B cell (primary cell): ENCODE measurements around the gene CKM. TPM values are rescaled to one million over a fixed set of nuclear protein-coding genes. Genes with fewer than 3 reads are reported as not detected.

Experiments
- ATAC-seq: fragments of 200-7000 bp; cut with Tn5 transposase; one replicate; pipeline ENCODE4 v1.10.0; 2021; ENCODE audit warnings: low read depth, mild to moderate bottlenecking, moderate number of reproducible peaks, moderate library complexity
- CTCF ChIA-PET: fragments of 350-600 bp; sonication (Branson Sonifier 250); formaldehyde crosslinking; loops from one replicate; lab custom pipeline; 2021; ENCODE audit warnings: antibody characterized with exemption, inconsistent platforms; lab: Charles Lee
- POLR2A ChIA-PET: fragments of 350-600 bp; sonication (Branson Sonifier 250); formaldehyde crosslinking; loops from one replicate; lab custom pipeline; 2021; ENCODE audit warnings: antibody characterized with exemption; lab: Charles Lee
- DNase-seq: peaks from one replicate; pipeline ENCODE4 v3.0.0; 2013
- H2AFZ ChIP-seq: 2 replicates; pipeline ENCODE4 v1.6.1; 2012; ENCODE audit warnings: mild to moderate bottlenecking, low read depth, low read length; ENCODE audit not compliant: insufficient read depth, poor library complexity, severe bottlenecking
- H3K27ac ChIP-seq, 2 donors: 1 replicate in 1 of 2; 2 replicates in 1 of 2; pipeline ENCODE4 v1.5.1; 2012 to 2013; ENCODE audit warnings: low read length in 2 of 2, mild to moderate bottlenecking in 2 of 2, moderate library complexity in 1 of 2
- H3K27me3 ChIP-seq, 4 experiments: fragments of 200-600 bp in 1 of 4; sonication (generic) in 1 of 4; replicated peaks in 1 of 4; 1 replicate in 2 of 4; 2 replicates in 2 of 4; pipeline versions ENCODE4 v1.6.1 to v1.7.0; 2013 to 2016; ENCODE audit warnings: low read length in 3 of 4, mild to moderate bottlenecking in 2 of 4, mixed read lengths in 1 of 4, moderate library complexity in 1 of 4; ENCODE audit not compliant: insufficient read depth in 4 of 4, control insufficient read depth in 3 of 4; ENCODE audit errors: control extremely low read depth in 1 of 4
- H3K36me3 ChIP-seq, 2 experiments: replicated peaks in 1 of 2; 1 replicate in 1 of 2; 2 replicates in 1 of 2; pipeline versions ENCODE4 v1.6.1 to v1.7.1; 2013; ENCODE audit warnings: low read length in 1 of 2; ENCODE audit not compliant: insufficient read depth in 2 of 2, control insufficient read depth in 1 of 2; ENCODE audit errors: control extremely low read depth in 1 of 2, extremely low read depth in 1 of 2
- H3K4me1 ChIP-seq, 2 donors: fragments of 200-600 bp in 1 of 2; sonication (generic) in 1 of 2; 1 replicate in 1 of 2; 2 replicates in 1 of 2; pipeline versions ENCODE4 v1.5.1 to v1.6.1; 2013 to 2017; ENCODE audit warnings: low read length in 2 of 2; ENCODE audit not compliant: control insufficient read depth in 2 of 2, insufficient read depth in 2 of 2
- H3K4me2 ChIP-seq: replicated peaks from 2 replicates; pipeline ENCODE3; 2012; ENCODE audit warnings: mild to moderate bottlenecking, low read depth, low read length; ENCODE audit not compliant: poor library complexity, severe bottlenecking
- H3K4me3 ChIP-seq, 5 experiments: fragments of 200-600 bp in 1 of 5; sonication (generic) in 1 of 5; 1 replicate in 3 of 5; 2 replicates in 2 of 5; pipeline versions ENCODE4 v1.5.1 to v1.7.0; 2011 to 2016; ENCODE audit warnings: low read length in 4 of 5, mild to moderate bottlenecking in 4 of 5, low read depth in 2 of 5, control low read depth in 1 of 5, moderate library complexity in 1 of 5; ENCODE audit not compliant: insufficient read depth in 1 of 5; ENCODE audit errors: control extremely low read depth in 1 of 5, extremely low read depth in 1 of 5
- H3K79me2 ChIP-seq: fragments of 200-600 bp; sonication (generic); one replicate; pipeline ENCODE4 v1.6.0; 2016; ENCODE audit warnings: low read length; ENCODE audit not compliant: control insufficient read depth, insufficient read depth
- H3K9ac ChIP-seq: fragments of 200-600 bp; sonication (generic); 2 replicates; pipeline ENCODE4 v1.6.1; 2017; ENCODE audit warnings: mild to moderate bottlenecking, low read length, moderate library complexity
- H3K9me3 ChIP-seq, 3 donors: one replicate each; pipeline versions ENCODE4 v1.6.1 to v1.7.1; 2013; ENCODE audit warnings: low read length in 2 of 3; ENCODE audit not compliant: control insufficient read depth in 2 of 3, insufficient read depth in 1 of 3; ENCODE audit errors: control extremely low read depth in 1 of 3
- H4K20me1 ChIP-seq: 2 replicates; pipeline ENCODE4 v1.6.0; 2012; ENCODE audit warnings: mild to moderate bottlenecking, low read length; ENCODE audit not compliant: insufficient read depth, control insufficient read depth, poor library complexity, severe bottlenecking
- H3K27ac Mint-ChIP-seq: one replicate; pipeline ENCODE4 v1.8.0; 2021; ENCODE audit warnings: mixed read lengths
- H3K27me3 Mint-ChIP-seq: one replicate; pipeline ENCODE4 v1.8.0; 2021; ENCODE audit warnings: mixed read lengths
- H3K4me1 Mint-ChIP-seq: one replicate; pipeline ENCODE4 v1.8.0; 2021; ENCODE audit warnings: mixed read lengths
- H3K4me3 Mint-ChIP-seq: one replicate; pipeline ENCODE4 v1.8.0; 2021; ENCODE audit warnings: mixed read lengths
- H3K9me3 Mint-ChIP-seq: one replicate; pipeline ENCODE4 v1.8.0; 2022; ENCODE audit warnings: mixed read lengths; ENCODE audit not compliant: insufficient read depth
- EZH2 ChIP-seq: IDR thresholded peaks from 2 replicates; pipeline ENCODE4 v1.6.1; 2012; ENCODE audit warnings: borderline replicate concordance, low read depth, mild to moderate bottlenecking, moderate library complexity, low read length; ENCODE audit not compliant: insufficient read depth, poor library complexity, severe bottlenecking
- WGBS: methylation state at CpG from one replicate; pipeline ENCODE4 v1.1.5; 2013; ENCODE audit warnings: missing lambda C conversion rate; ENCODE audit not compliant: insufficient coverage; 5-methylcytosine and 5-hydroxymethylcytosine counted together
- intact Hi-C: fragments of 100-400 bp; cut with micrococcal nuclease; formaldehyde crosslinking; loops from one replicate; pipeline ENCODE4 v1.10.0; 2022
- polyA plus RNA-seq: library from polyadenylated mRNA; depleted of rRNA; stranded (reverse); fragments of >200 nt; gene quantifications from 2 replicates; pipeline ENCODE4 v1.2.3, GENCODE V29; 2012
- total RNA-seq, 2 donors: library from RNA; stranded (reverse); fragments of 120-200 nt in 1 of 2; gene quantifications; 1 replicate in 1 of 2; 2 replicates in 1 of 2; pipeline versions ENCODE4 v1.2.3 to v1.2.4, GENCODE V29; 2013 to 2022
- TF ChIP-seq, protein P1 (sequence below): fragments of 200-600 bp; IDR thresholded peaks from one replicate; pipeline ENCODE4 v1.8.0; 2022; ENCODE audit warnings: antibody characterized with exemption, mild to moderate bottlenecking

Gene CKM
- total and polyA plus RNA-seq, 2 donors (not counting 1 experiment from before 2014, with no cell fraction given), result not detected

GRCh38 chr19:45262570-45262969, 60.1 kb downstream of the CKM start:
- no peaks in the 10 kb centered on the region for H3K27me3 Mint-ChIP-seq
- H3K27ac Mint-ChIP-seq, result no peak overlapping the region
- DNase-seq, result no peak
- Histone ChIP-seq H3K9me3 (no peaks in the 10 kb centered on the region), H3K79me2 (no peaks in the 10 kb centered on the region), H3K4me3 (no peak overlapping the region), H3K27ac (no peak overlapping the region), H3K4me1 (no peaks in the 10 kb centered on the region), H4K20me1 (peaks cover 7% of the 10 kb centered on the region), H3K9ac (no peak overlapping the region), H3K36me3 (peaks cover 0 to 2% of the 10 kb centered on the region in 2 experiments), H3K27me3 (no peaks in the 10 kb centered on the region), H3K4me2 (no peak overlapping the region), H2AFZ (no peak overlapping the region)
- no peak for TF ChIP-seq EZH2
- TF ChIP-seq, protein P1, sequence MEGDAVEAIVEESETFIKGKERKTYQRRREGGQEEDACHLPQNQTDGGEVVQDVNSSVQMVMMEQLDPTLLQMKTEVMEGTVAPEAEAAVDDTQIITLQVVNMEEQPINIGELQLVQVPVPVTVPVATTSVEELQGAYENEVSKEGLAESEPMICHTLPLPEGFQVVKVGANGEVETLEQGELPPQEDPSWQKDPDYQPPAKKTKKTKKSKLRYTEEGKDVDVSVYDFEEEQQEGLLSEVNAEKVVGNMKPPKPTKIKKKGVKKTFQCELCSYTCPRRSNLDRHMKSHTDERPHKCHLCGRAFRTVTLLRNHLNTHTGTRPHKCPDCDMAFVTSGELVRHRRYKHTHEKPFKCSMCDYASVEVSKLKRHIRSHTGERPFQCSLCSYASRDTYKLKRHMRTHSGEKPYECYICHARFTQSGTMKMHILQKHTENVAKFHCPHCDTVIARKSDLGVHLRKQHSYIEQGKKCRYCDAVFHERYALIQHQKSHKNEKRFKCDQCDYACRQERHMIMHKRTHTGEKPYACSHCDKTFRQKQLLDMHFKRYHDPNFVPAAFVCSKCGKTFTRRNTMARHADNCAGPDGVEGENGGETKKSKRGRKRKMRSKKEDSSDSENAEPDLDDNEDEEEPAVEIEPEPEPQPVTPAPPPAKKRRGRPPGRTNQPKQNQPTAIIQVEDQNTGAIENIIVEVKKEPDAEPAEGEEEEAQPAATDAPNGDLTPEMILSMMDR, result no peak
- no peak overlapping the region for H3K4me3 Mint-ChIP-seq
- CTCF ChIA-PET, result no interaction called here
- H3K9me3 Mint-ChIP-seq, result no peaks in the 10 kb centered on the region
- ATAC-seq, result no peak
- intact Hi-C loops, result no loop called here
- H3K4me1 Mint-ChIP-seq, result no peaks in the 10 kb centered on the region
- 100% methylated on average over 3 of the region's 6 CpGs for WGBS
- POLR2A ChIA-PET, result interaction anchor here (0.6 kb wide), 1 partner anchor 15 kb away, joined by 3 read pairs; no protein-coding TSS in a partner anchor

DNA sequence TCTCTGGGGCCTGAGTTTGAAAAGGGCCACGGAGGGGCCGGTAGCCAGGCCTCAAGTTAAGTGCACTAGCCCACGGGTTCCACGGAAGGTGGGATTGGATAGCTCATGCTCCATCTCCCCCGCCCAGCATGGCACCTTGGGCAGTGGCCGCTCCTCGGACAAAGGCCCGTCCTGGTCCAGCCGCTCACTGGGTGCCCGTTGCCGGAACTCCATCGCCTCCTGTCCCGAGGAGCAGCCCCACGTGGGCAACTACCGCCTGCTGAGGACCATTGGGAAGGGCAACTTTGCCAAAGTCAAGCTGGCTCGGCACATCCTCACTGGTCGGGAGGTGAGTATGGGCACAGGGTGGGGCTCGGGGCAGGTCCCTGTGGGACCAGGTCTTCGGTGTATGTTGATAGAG, 63.8 kb downstream of the CKM start:
- Histone ChIP-seq H3K4me3 (no peak overlapping the region), H3K9ac (no peak overlapping the region), H3K79me2 (peaks cover 20% of the 10 kb centered on the region), H2AFZ (no peak overlapping the region), H4K20me1 (peaks cover 33% of the 10 kb centered on the region), H3K27me3 (no peaks in the 10 kb centered on the region), H3K4me1 (peaks cover 0 to 2% of the 10 kb centered on the region in 2 donors), H3K9me3 (no peaks in the 10 kb centered on the region), H3K4me2 (no peak overlapping the region), H3K36me3 (peaks cover 0 to 2% of the 10 kb centered on the region in 2 experiments), H3K27ac (no peak overlapping the region)
- WGBS, result over 99% methylated on average over 16 of the region's 19 CpGs
- DNase-seq (no peak), ATAC-seq (no peak)
- POLR2A ChIA-PET, result no interaction called here
- Mint-ChIP-seq H3K27me3 (no peaks in the 10 kb centered on the region), H3K9me3 (no peaks in the 10 kb centered on the region), H3K27ac (no peak overlapping the region), H3K4me1 (peaks cover 9% of the 10 kb centered on the region), H3K4me3 (no peak overlapping the region)
- CTCF ChIA-PET, result interaction anchor here (0.6 to 1.5 kb wide), 2 partner anchors 10 to 219 kb away, joined by 4 to 5 read pairs; no protein-coding TSS in a partner anchor
- intact Hi-C loops, result no loop called here
- TF ChIP-seq, protein P1, result no peak
- TF ChIP-seq EZH2, result no peak
